K562 (cell line): ENCODE results near the gene C10orf53. TPM values are rescaled to one million over a fixed set of nuclear protein-coding genes. Genes with fewer than 3 reads are reported as not detected.

ENCODE experiments used
- ATAC-seq: fragments of 200-7000 bp; cut with Tn5 transposase; 3 replicates; pipeline ENCODE4 v1.9.1; 2020; ENCODE audit warnings: moderate library complexity
- BruUV-seq: library from RNA; stranded (reverse); fragments of 400-500 nt; replicated peaks from 2 replicates; lab custom pipeline; 2021; lab: Mats Ljungman, UMichigan
- CTCF ChIA-PET: fragments of 300-600 bp; formaldehyde crosslinking; extraction: SDS; loops from one replicate; lab custom pipeline; 2021; ENCODE audit warnings: low intra/inter-chr PET ratio; lab: Yijun Ruan, JAX
- POLR2A ChIA-PET: fragments of 300-600, 350-650 bp; sonication (Branson Sonifier 250); formaldehyde crosslinking; extraction: SDS; loops from one replicate; lab custom pipeline; 2021; ENCODE audit warnings: antibody characterized with exemption, inconsistent platforms; lab: Yijun Ruan, JAX
- DNase-seq, 4 experiments: peaks; one replicate each; pipeline versions ENCODE4 v3.0.0 to v3.0.0-alpha.2; 2011 to 2018; ENCODE audit warnings: low spot score in 3 of 4, mixed read lengths in 3 of 4; ENCODE audit errors: extremely low read depth in 1 of 4
- FAIRE-seq: peaks from 2 replicates; lab custom pipeline; 2011; peaks lifted over from hg19 to GRCh38; lab: Jason Lieb, UNC
- H2AFZ ChIP-seq: 2 replicates; pipeline ENCODE4 v1.6.0; 2011; ENCODE audit warnings: low read depth, low read length, control low read depth, inconsistent platforms
- H3K27ac ChIP-seq: fragments of 200-600 bp; 3 replicates; pipeline ENCODE4 v1.8.0; 2011; ENCODE audit warnings: low read depth, mild to moderate bottlenecking, control low read depth, inconsistent platforms, low read length, moderate library complexity, mixed read lengths; ENCODE audit errors: extremely low read depth
- H3K27me3 ChIP-seq, 2 experiments: fragments of 300-600 bp in 1 of 2; 2 replicates in 1 of 2; 3 replicates in 1 of 2; pipeline versions ENCODE4 v1.6.0 to v1.8.0; 2011; ENCODE audit warnings: inconsistent platforms in 2 of 2, low read length in 2 of 2, mild to moderate bottlenecking in 1 of 2, mixed read lengths in 1 of 2, moderate library complexity in 1 of 2; ENCODE audit not compliant: control insufficient read depth in 2 of 2, insufficient read depth in 2 of 2
- H3K36me3 ChIP-seq: fragments of 300-600 bp; 3 replicates; pipeline ENCODE4 v1.8.0; 2011; ENCODE audit warnings: mild to moderate bottlenecking, low read length, inconsistent platforms; ENCODE audit not compliant: control insufficient read depth, insufficient read depth
- H3K4me1 ChIP-seq, 2 experiments: fragments of 200-600 bp in 1 of 2; replicated peaks in 1 of 2; 2 replicates in 1 of 2; 3 replicates in 1 of 2; pipeline versions ENCODE4 v1.5.1 to v1.8.0; 2011; ENCODE audit warnings: inconsistent platforms in 2 of 2, low read length in 2 of 2, mild to moderate bottlenecking in 1 of 2, mixed read lengths in 1 of 2, moderate library complexity in 1 of 2; ENCODE audit not compliant: control insufficient read depth in 2 of 2, insufficient read depth in 2 of 2
- H3K4me2 ChIP-seq: 2 replicates; pipeline ENCODE4 v1.6.1; 2011; ENCODE audit warnings: low read length, control low read depth, inconsistent platforms, mixed read lengths; ENCODE audit not compliant: insufficient read depth
- H3K4me3 ChIP-seq: fragments of 200-600 bp; sonication (generic), shearing (Covaris generic); 2 replicates; pipeline ENCODE4 v1.5.1; 2016; ENCODE audit warnings: control low read depth, inconsistent platforms
- H3K79me2 ChIP-seq: fragments of 200-600 bp; 3 replicates; pipeline ENCODE4 v1.8.0; 2011; ENCODE audit warnings: low read length, inconsistent platforms; ENCODE audit not compliant: control insufficient read depth, insufficient read depth
- H3K9ac ChIP-seq, 2 experiments: 2 replicates each; pipeline versions ENCODE4 v1.6.0 to v1.6.1; 2011; ENCODE audit warnings: low read depth in 2 of 2, low read length in 2 of 2, control low read depth in 1 of 2, inconsistent platforms in 1 of 2, mild to moderate bottlenecking in 1 of 2, mixed read lengths in 1 of 2; ENCODE audit not compliant: insufficient read depth in 1 of 2
- H3K9me1 ChIP-seq: one replicate; pipeline ENCODE4 v1.6.0; 2011; ENCODE audit warnings: inconsistent platforms, mild to moderate bottlenecking, low read length, moderate library complexity; ENCODE audit not compliant: control insufficient read depth, insufficient read depth
- H3K9me3 ChIP-seq: replicated peaks from 2 replicates; pipeline ENCODE4 v1.5.1; 2011; ENCODE audit warnings: low read depth, low read length, inconsistent platforms; ENCODE audit not compliant: control insufficient read depth, insufficient read depth
- H4K20me1 ChIP-seq: replicated peaks from 2 replicates; pipeline ENCODE4 v1.6.1; 2011; ENCODE audit warnings: low read length, inconsistent platforms, mixed read lengths; ENCODE audit not compliant: control insufficient read depth, insufficient read depth
- CREM ChIP-seq: IDR thresholded peaks from 2 replicates; pipeline ENCODE4 v1.6.1; 2014; ENCODE audit warnings: antibody characterized with exemption, low read depth
- FOXA1 ChIP-seq: fragments of 450-650 bp; IDR thresholded peaks from 2 replicates; pipeline ENCODE4 v1.6.1; 2016; ENCODE audit warnings: mild to moderate bottlenecking, borderline replicate concordance
- HIVEP1 ChIP-seq: fragments of 250-450 bp; sonication (Bioruptor Pico); IDR thresholded peaks from 2 replicates; pipeline ENCODE4 v1.4.0; 2020; ENCODE audit warnings: mild to moderate bottlenecking
- MAFK ChIP-seq: IDR thresholded peaks from 2 replicates; pipeline ENCODE4 v1.6.1; 2011; ENCODE audit warnings: low read length, improper control_type of control experiment
- POLR2B ChIP-seq: fragments of 450-650 bp; IDR thresholded peaks from 2 replicates; pipeline ENCODE4 v1.6.1; 2018; ENCODE audit warnings: low read depth; ENCODE audit not compliant: partially characterized antibody
- POLR3A ChIP-seq: IDR thresholded peaks from 2 replicates; pipeline ENCODE4 v1.6.1; 2011; ENCODE audit warnings: borderline replicate concordance, mild to moderate bottlenecking, moderate library complexity; ENCODE audit not compliant: insufficient read length, insufficient read depth; ENCODE audit errors: extremely low read depth
- TRIM28 ChIP-seq: fragments of 450-650 bp; IDR thresholded peaks from 2 replicates; pipeline ENCODE4 v1.6.1; 2017
- ZNF347 ChIP-seq: fragments of 450-650 bp; formaldehyde crosslinking; IDR thresholded peaks from 2 replicates; pipeline ENCODE4 v1.4.0; 2020; ENCODE audit warnings: low read depth, mild to moderate bottlenecking, moderate library complexity
- WGBS: fragments of 100-300 bp; shearing (Covaris generic); methylation state at CpG from one replicate; pipeline ENCODE4 v1.1.6; 2016; ENCODE audit warnings: low coverage, mixed read lengths; ENCODE audit not compliant: insufficient coverage; ENCODE audit errors: missing lambda C conversion rate; 5-methylcytosine and 5-hydroxymethylcytosine counted together
- in situ Hi-C: fragments of 300-500 bp; cut with MboI; formaldehyde crosslinking; loops from 4 replicates; pipeline ENCODE4 v1.15.0; 2018; ENCODE audit warnings: inconsistent platforms, mixed read lengths
- intact Hi-C: fragments of 100-400 bp; cut with micrococcal nuclease; formaldehyde crosslinking; loops from 2 replicates; pipeline ENCODE4 v1.14.2; 2022
- polyA plus RNA-seq, 8 experiments: library from polyadenylated mRNA; depleted of rRNA in 4 of 8; stranded (reverse) in 5 of 8; unstranded in 3 of 8; fragments of >200 nt; fragmentation: Nextera tagmentation in 2 of 8; fragmentation: Illumina TruSeq in 1 of 8; extraction: Ambion mirVana in 2 of 8; extraction: Trizol in 1 of 8; gene quantifications; 2 replicates each; pipeline versions ENCODE4 v1.2.1 to v1.2.3, GENCODE V29; 2011 to 2014; ENCODE audit warnings: inconsistent platforms in 1 of 8, missing spikeins in 1 of 8
- total RNA-seq, 7 experiments: library from RNA; depleted of rRNA in 6 of 7; stranded (reverse); fragments of >200 nt in 6 of 7; fragmentation: Illumina TruSeq in 2 of 7; extraction: Trizol in 2 of 7; gene quantifications; 2 replicates each; pipeline versions ENCODE4 v1.2.1 to v1.2.3, GENCODE V29; 2011 to 2021; ENCODE audit warnings: low replicate concordance in 1 of 7
- TF ChIP-seq, protein P1 (sequence below), 2 experiments: fragments of 450-650 bp; IDR thresholded peaks; 2 replicates each; pipeline ENCODE4 v1.6.1; 2018; ENCODE audit warnings: mild to moderate bottlenecking in 2 of 2, low read depth in 1 of 2; ENCODE audit not compliant: partially characterized antibody in 2 of 2

Gene C10orf53
- total and polyA plus RNA-seq, 9 of the 15 experiments (the other 6 are each of a cell fraction or from before 2014, with no cell fraction given), result not detected

DNA sequence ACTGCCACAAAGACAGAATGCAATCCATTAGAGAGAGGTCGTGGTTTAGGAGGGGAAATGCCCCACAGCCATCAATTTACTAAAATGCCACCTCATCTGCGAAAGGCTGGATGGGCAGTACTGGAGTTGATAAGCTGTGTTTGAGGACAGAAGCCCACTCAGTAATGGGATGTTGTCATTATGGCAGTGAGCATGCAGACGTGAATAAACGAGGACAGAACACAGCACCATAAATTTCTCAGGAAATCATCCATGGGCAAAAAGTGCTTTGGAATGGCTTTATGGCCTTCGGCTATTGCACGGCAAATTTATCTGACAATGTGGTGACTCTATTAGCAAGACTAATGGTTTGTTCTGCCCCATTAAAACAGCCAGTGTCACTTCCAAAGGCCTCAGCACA is 15.9 kb upstream of the C10orf53 start:
- H3K27ac ChIP-seq, result no peak overlapping the region
- no peak overlapping the region for H3K4me3 ChIP-seq
- ChIA-PET CTCF (no interaction called here), POLR2A (no interaction called here)
- ATAC-seq, result no peak
- no peaks in the 10 kb centered on the region for H3K9me3 ChIP-seq
- no peak overlapping the region for H2AFZ ChIP-seq
- in situ Hi-C loops (no loop called here), intact Hi-C loops (no loop called here)
- no peak for DNase-seq
- no peak overlapping the region for H3K4me2 ChIP-seq
- H3K9ac ChIP-seq, result no peak overlapping the region
- FAIRE-seq, result no peak
- TF ChIP-seq POLR3A (no peak), CREM (no peak), FOXA1 (no peak), TRIM28 (no peak), HIVEP1 (CRISPR knock-in tag) (no peak), ZNF347 (CRISPR knock-in tag) (no peak), MAFK (no peak), POLR2B (no peak)
- TF ChIP-seq, protein P1, sequence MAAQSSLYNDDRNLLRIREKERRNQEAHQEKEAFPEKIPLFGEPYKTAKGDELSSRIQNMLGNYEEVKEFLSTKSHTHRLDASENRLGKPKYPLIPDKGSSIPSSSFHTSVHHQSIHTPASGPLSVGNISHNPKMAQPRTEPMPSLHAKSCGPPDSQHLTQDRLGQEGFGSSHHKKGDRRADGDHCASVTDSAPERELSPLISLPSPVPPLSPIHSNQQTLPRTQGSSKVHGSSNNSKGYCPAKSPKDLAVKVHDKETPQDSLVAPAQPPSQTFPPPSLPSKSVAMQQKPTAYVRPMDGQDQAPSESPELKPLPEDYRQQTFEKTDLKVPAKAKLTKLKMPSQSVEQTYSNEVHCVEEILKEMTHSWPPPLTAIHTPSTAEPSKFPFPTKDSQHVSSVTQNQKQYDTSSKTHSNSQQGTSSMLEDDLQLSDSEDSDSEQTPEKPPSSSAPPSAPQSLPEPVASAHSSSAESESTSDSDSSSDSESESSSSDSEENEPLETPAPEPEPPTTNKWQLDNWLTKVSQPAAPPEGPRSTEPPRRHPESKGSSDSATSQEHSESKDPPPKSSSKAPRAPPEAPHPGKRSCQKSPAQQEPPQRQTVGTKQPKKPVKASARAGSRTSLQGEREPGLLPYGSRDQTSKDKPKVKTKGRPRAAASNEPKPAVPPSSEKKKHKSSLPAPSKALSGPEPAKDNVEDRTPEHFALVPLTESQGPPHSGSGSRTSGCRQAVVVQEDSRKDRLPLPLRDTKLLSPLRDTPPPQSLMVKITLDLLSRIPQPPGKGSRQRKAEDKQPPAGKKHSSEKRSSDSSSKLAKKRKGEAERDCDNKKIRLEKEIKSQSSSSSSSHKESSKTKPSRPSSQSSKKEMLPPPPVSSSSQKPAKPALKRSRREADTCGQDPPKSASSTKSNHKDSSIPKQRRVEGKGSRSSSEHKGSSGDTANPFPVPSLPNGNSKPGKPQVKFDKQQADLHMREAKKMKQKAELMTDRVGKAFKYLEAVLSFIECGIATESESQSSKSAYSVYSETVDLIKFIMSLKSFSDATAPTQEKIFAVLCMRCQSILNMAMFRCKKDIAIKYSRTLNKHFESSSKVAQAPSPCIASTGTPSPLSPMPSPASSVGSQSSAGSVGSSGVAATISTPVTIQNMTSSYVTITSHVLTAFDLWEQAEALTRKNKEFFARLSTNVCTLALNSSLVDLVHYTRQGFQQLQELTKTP (IDR thresholded peaks at IDR 0.05; ENCODE audit: low read depth in 1 of 2, partially characterized antibody in 2 of 2), result no peak
- H3K4me1 ChIP-seq, result no peaks in the 10 kb centered on the region
- 2% methylated on average over 6 of the region's 6 CpGs for WGBS
- H3K9me1 ChIP-seq, result no peaks in the 10 kb centered on the region
- no peaks in the 10 kb centered on the region for H3K79me2 ChIP-seq
- no TSS peak for BruUV-seq
- H3K36me3 ChIP-seq, result no peaks in the 10 kb centered on the region
- H4K20me1 ChIP-seq, result 0 out of 2 replicates have a peak, but pooled peaks cover 4% of the 10 kb centered on the region
- peaks cover 0 to 38% of the 10 kb centered on the region in 2 experiments for H3K27me3 ChIP-seq
